ENCODE results near the gene ZNF423.

Gene ZNF423

GRCh38 chr16:49674990-49675389, 180.9 kb downstream of the ZNF423 start:
- no peaks in the 10 kb centered on the region for H3K36me3 ChIP-seq (ENCODE audit: control insufficient read depth, low read length)
- TF ChIP-seq EZH2phosphoT487 (IDR thresholded peaks at IDR 0.05; ENCODE audit: borderline replicate concordance, low read length) (no peak), CTCF (IDR thresholded peaks at IDR 0.05; ENCODE audit: low read depth, low read length, poor library complexity, severe bottlenecking) (no peak)
- H3K4me2 ChIP-seq (ENCODE audit: low read length), result no peak overlapping the region
- H4K20me1 ChIP-seq (ENCODE audit: control insufficient read depth, insufficient read depth, low read depth, low read length), result no peaks in the 10 kb centered on the region
- no peak overlapping the region for H3K27ac ChIP-seq (ENCODE audit: low read depth, low read length)
- no peaks in the 10 kb centered on the region for H3K79me2 ChIP-seq (ENCODE audit: control insufficient read depth, low read length)
- H3K4me3 ChIP-seq (ENCODE audit: low read length), result no peak overlapping the region
- no peaks in the 10 kb centered on the region for H3K4me1 ChIP-seq (ENCODE audit: control insufficient read depth, low read length)
- H3K9me3 ChIP-seq (ENCODE audit: control insufficient read depth, insufficient read depth, low read length), result no peaks in the 10 kb centered on the region
- no peaks in the 10 kb centered on the region for H3K27me3 ChIP-seq (ENCODE audit: control insufficient read depth, low read length)
- H3F3A ChIP-seq (ENCODE audit: control insufficient read depth, insufficient read depth), result no peaks in the 10 kb centered on the region
- no peaks in the 10 kb centered on the region for H3K9me2 ChIP-seq (replicated peaks; ENCODE audit: control insufficient read depth, low read length)

GRCh38 chr16:49674351-49674851, 181.5 kb downstream of the ZNF423 start:
- TF ChIP-seq EZH2phosphoT487 (IDR thresholded peaks at IDR 0.05; ENCODE audit: borderline replicate concordance, low read length), result no peak
- no peak for TF ChIP-seq CTCF (IDR thresholded peaks at IDR 0.05; ENCODE audit: low read depth, low read length, poor library complexity, severe bottlenecking)
- no peak overlapping the region for H3K4me2 ChIP-seq (ENCODE audit: low read length)
- no peak overlapping the region for H3K27ac ChIP-seq (ENCODE audit: low read depth, low read length)

GRCh38 chr16:49673442-49673841, 182.5 kb downstream of the ZNF423 start:
- H4K20me1 ChIP-seq (ENCODE audit: control insufficient read depth, insufficient read depth, low read depth, low read length), result no peaks in the 10 kb centered on the region
- no peaks in the 10 kb centered on the region for H3K27me3 ChIP-seq (ENCODE audit: control insufficient read depth, low read length)

More at GRCh38 chr16:49674351-49674851, 181.5 kb downstream of the ZNF423 start:
- Histone ChIP-seq H4K20me1 (ENCODE audit: control insufficient read depth, insufficient read depth, low read depth, low read length) (no peaks in the 10 kb centered on the region), H3K79me2 (ENCODE audit: control insufficient read depth, low read length) (no peaks in the 10 kb centered on the region), H3F3A (ENCODE audit: control insufficient read depth, insufficient read depth) (no peaks in the 10 kb centered on the region), H3K9me3 (ENCODE audit: control insufficient read depth, insufficient read depth, low read length) (no peaks in the 10 kb centered on the region), H3K27me3 (ENCODE audit: control insufficient read depth, low read length) (no peaks in the 10 kb centered on the region), H3K9me2 (replicated peaks; ENCODE audit: control insufficient read depth, low read length) (no peaks in the 10 kb centered on the region), H3K4me3 (ENCODE audit: low read length) (no peak overlapping the region), H3K36me3 (ENCODE audit: control insufficient read depth, low read length) (no peaks in the 10 kb centered on the region), H3K4me1 (ENCODE audit: control insufficient read depth, low read length) (no peaks in the 10 kb centered on the region)

More at GRCh38 chr16:49673442-49673841, 182.5 kb downstream of the ZNF423 start:
- no peaks in the 10 kb centered on the region for H3K79me2 ChIP-seq (ENCODE audit: control insufficient read depth, low read length)
- TF ChIP-seq CTCF (IDR thresholded peaks at IDR 0.05; ENCODE audit: low read depth, low read length, poor library complexity, severe bottlenecking) (no peak), EZH2phosphoT487 (IDR thresholded peaks at IDR 0.05; ENCODE audit: borderline replicate concordance, low read length) (no peak)
- no peaks in the 10 kb centered on the region for H3F3A ChIP-seq (ENCODE audit: control insufficient read depth, insufficient read depth)
- no peaks in the 10 kb centered on the region for H3K4me1 ChIP-seq (ENCODE audit: control insufficient read depth, low read length)
- no peak overlapping the region for H3K4me2 ChIP-seq (ENCODE audit: low read length)
- H3K9me3 ChIP-seq (ENCODE audit: control insufficient read depth, insufficient read depth, low read length), result no peaks in the 10 kb centered on the region
- no peak overlapping the region for H3K4me3 ChIP-seq (ENCODE audit: low read length)
- H3K27ac ChIP-seq (ENCODE audit: low read depth, low read length), result no peak overlapping the region
- no peaks in the 10 kb centered on the region for H3K9me2 ChIP-seq (replicated peaks; ENCODE audit: control insufficient read depth, low read length)
- no peaks in the 10 kb centered on the region for H3K36me3 ChIP-seq (ENCODE audit: control insufficient read depth, low read length)

All from DOHH2 (cell line).